ENCODE data around the gene NXPE4.

The NXPE4 gene

DNA sequence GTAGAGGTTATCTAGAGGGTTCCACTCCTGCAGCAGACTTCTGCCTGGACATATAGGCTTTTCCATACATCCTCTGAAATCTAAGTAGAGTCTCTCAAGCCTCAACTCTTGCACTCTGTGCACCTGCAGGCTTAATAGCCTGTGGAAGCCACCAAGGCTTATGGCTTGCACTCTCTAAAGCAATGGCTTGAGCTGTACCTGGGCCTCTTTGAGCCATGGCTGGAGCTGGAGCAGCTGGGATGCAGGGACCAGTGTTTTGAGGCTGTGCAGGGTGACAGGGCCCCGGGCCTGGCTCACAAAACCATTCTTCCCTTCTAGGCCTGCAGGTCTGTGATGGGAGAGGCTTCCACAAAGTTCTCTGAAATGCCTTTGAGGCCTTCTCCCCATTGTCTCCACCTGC is 2.9 kb upstream of the NXPE4 start:
- Histone ChIP-seq H3K4me3 (ENCODE audit: low read depth, low read length) (no peak overlapping the region), H3K36me3 (ENCODE audit: control insufficient read depth, insufficient read depth, low read length) (no peaks in the 10 kb centered on the region), H2AFZ (no peak overlapping the region), H3K27ac (no peak overlapping the region), H3K4me1 (no peaks in the 10 kb centered on the region), H3K9me3 (ENCODE audit: control insufficient read depth, low read length) (no peaks in the 10 kb centered on the region), H3K27me3 (ENCODE audit: control insufficient read depth, insufficient read depth, low read length) (no peaks in the 10 kb centered on the region), H3K4me2 (ENCODE audit: low read length) (no peak overlapping the region), H3K9ac (no peak overlapping the region), H3K79me2 (no peaks in the 10 kb centered on the region)
- TF ChIP-seq, protein P1, sequence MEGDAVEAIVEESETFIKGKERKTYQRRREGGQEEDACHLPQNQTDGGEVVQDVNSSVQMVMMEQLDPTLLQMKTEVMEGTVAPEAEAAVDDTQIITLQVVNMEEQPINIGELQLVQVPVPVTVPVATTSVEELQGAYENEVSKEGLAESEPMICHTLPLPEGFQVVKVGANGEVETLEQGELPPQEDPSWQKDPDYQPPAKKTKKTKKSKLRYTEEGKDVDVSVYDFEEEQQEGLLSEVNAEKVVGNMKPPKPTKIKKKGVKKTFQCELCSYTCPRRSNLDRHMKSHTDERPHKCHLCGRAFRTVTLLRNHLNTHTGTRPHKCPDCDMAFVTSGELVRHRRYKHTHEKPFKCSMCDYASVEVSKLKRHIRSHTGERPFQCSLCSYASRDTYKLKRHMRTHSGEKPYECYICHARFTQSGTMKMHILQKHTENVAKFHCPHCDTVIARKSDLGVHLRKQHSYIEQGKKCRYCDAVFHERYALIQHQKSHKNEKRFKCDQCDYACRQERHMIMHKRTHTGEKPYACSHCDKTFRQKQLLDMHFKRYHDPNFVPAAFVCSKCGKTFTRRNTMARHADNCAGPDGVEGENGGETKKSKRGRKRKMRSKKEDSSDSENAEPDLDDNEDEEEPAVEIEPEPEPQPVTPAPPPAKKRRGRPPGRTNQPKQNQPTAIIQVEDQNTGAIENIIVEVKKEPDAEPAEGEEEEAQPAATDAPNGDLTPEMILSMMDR (IDR thresholded peaks at IDR 0.05) = no peak

GRCh38 chr11:114596175-114596919 is 761 bp upstream of the NXPE4 start:
- H3K27ac ChIP-seq = no peak overlapping the region

DNA sequence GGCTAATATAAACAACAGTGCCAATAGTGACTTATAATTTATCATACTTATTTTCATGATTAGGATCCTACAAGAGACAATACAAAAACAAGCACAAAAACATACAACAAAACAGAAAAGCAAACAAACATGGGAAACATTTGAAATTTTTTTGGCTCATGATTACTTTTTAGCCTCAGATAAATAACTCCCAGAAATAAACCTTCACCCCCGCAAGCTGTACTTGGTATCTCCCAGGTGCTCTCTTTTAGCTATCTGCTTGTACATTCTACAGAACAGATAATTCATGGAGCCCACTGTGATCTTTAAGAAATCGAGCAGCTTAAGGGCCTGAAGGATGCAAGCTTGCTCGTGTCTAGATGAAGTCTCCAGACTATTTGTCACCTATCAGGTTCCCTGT is 883 bp downstream of the NXPE4 start:
- no peak overlapping the region for H3K9ac ChIP-seq
- no peaks in the 10 kb centered on the region for H3K36me3 ChIP-seq (ENCODE audit: control insufficient read depth, insufficient read depth, low read length)
- H3K4me3 ChIP-seq (ENCODE audit: low read depth, low read length) = no peak overlapping the region
- H3K79me2 ChIP-seq = no peaks in the 10 kb centered on the region
- no peak overlapping the region for H3K27ac ChIP-seq
- H3K9me3 ChIP-seq (ENCODE audit: control insufficient read depth, low read length) = no peaks in the 10 kb centered on the region
- no peak overlapping the region for H2AFZ ChIP-seq
- no peaks in the 10 kb centered on the region for H3K4me1 ChIP-seq
- H3K27me3 ChIP-seq (ENCODE audit: control insufficient read depth, insufficient read depth, low read length) = no peaks in the 10 kb centered on the region
- TF ChIP-seq, protein P1 (IDR thresholded peaks at IDR 0.05) = no peak
- H3K4me2 ChIP-seq (ENCODE audit: low read length) = no peak overlapping the region

More at GRCh38 chr11:114596175-114596919, 761 bp upstream of the NXPE4 start:
- H3K27me3 ChIP-seq (ENCODE audit: control insufficient read depth, insufficient read depth, low read length) = no peaks in the 10 kb centered on the region
- H3K4me3 ChIP-seq (ENCODE audit: low read depth, low read length) = no peak overlapping the region
- H2AFZ ChIP-seq = no peak overlapping the region
- no peaks in the 10 kb centered on the region for H3K4me1 ChIP-seq
- H3K9ac ChIP-seq = no peak overlapping the region
- H3K79me2 ChIP-seq = no peaks in the 10 kb centered on the region
- H3K36me3 ChIP-seq (ENCODE audit: control insufficient read depth, insufficient read depth, low read length) = no peaks in the 10 kb centered on the region
- TF ChIP-seq, protein P1 (IDR thresholded peaks at IDR 0.05) = no peak
- no peaks in the 10 kb centered on the region for H3K9me3 ChIP-seq (ENCODE audit: control insufficient read depth, low read length)
- H3K4me2 ChIP-seq (ENCODE audit: low read length) = no peak overlapping the region

GRCh38 chr11:114587398-114587953 is 8.1 kb downstream of the NXPE4 start:
- no peak overlapping the region for H3K4me3 ChIP-seq (ENCODE audit: low read depth, low read length)
- H3K36me3 ChIP-seq (ENCODE audit: control insufficient read depth, insufficient read depth, low read length) = no peaks in the 10 kb centered on the region
- no peak overlapping the region for H3K9ac ChIP-seq
- no peaks in the 10 kb centered on the region for H3K79me2 ChIP-seq
- H2AFZ ChIP-seq = no peak overlapping the region
- H3K27ac ChIP-seq = no peak overlapping the region
- no peak overlapping the region for H3K4me2 ChIP-seq (ENCODE audit: low read length)
- H3K9me3 ChIP-seq (ENCODE audit: control insufficient read depth, low read length) = no peaks in the 10 kb centered on the region
- H3K4me1 ChIP-seq = no peaks in the 10 kb centered on the region
- TF ChIP-seq, protein P1 (IDR thresholded peaks at IDR 0.05) = no peak
- no peaks in the 10 kb centered on the region for H3K27me3 ChIP-seq (ENCODE audit: control insufficient read depth, insufficient read depth, low read length)

DNA sequence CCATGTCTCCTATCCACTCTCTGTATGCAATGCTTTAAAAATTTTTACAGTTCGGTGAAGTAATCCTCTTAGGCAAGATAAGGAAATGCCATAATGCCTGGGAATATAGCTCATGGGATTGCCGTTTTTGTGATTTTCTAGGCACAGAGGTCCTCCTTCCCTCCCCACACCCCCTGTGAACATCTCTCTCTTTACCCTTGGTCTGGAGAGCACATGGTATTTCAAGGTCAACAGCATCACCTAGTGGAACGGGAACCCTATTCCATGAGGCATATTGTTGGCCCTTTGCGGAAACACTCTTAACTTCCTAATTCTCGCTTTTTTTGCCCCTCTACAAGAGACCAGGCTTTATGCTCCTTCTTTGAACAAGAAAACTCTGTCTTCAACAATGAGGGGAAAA is 8.8 kb downstream of the NXPE4 start:
- Histone ChIP-seq H3K4me3 (ENCODE audit: low read depth, low read length) (no peak overlapping the region), H3K27ac (no peak overlapping the region), H3K4me1 (no peaks in the 10 kb centered on the region), H3K9me3 (ENCODE audit: control insufficient read depth, low read length) (no peaks in the 10 kb centered on the region), H3K9ac (no peak overlapping the region), H3K4me2 (ENCODE audit: low read length) (no peak overlapping the region), H3K79me2 (no peaks in the 10 kb centered on the region), H2AFZ (no peak overlapping the region), H3K36me3 (ENCODE audit: control insufficient read depth, insufficient read depth, low read length) (no peaks in the 10 kb centered on the region), H3K27me3 (ENCODE audit: control insufficient read depth, insufficient read depth, low read length) (no peaks in the 10 kb centered on the region)
- TF ChIP-seq, protein P1 (IDR thresholded peaks at IDR 0.05) = no peak
